GM19397 (cell line): ENCODE data around the gene HGFAC.
"Not testable (repeated sequence)": the region's sequence is repeated elsewhere in the genome, so short reads cannot be mapped to it uniquely, and the experiment has no call there.

Source experiments
- ATAC-seq: cut with Tn5 transposase; IDR thresholded peaks from one replicate; pipeline ENCODE4 v1.9.1; 2021; ENCODE audit warnings: mild to moderate bottlenecking, moderate library complexity; ENCODE audit not compliant: unreplicated experiment

Gene HGFAC

GRCh38 chr4:3410401-3411135, 31.2 kb upstream of the HGFAC start:
- ATAC-seq: no peak

GRCh38 chr4:3411190-3411589, 30.6 kb upstream of the HGFAC start:
- not testable (repeated sequence) for ATAC-seq

GRCh38 chr4:3411676-3412075, 30.1 kb upstream of the HGFAC start:
- no peak for ATAC-seq

GRCh38 chr4:3412257-3413020, 29.3 kb upstream of the HGFAC start:
- ATAC-seq: no peak

- no peak for ATAC-seq
These were observed 28.5 kb upstream of the HGFAC start for GRCh38 chr4:3413217-3413671.

GRCh38 chr4:3413675-3414420, 27.9 kb upstream of the HGFAC start:
- no peak for ATAC-seq

GRCh38 chr4:3414421-3415279, 27.1 kb upstream of the HGFAC start:
- no peak for ATAC-seq

- ATAC-seq: no peak
These were observed 26.2 kb upstream of the HGFAC start for GRCh38 chr4:3415471-3416141.

- no peak for ATAC-seq
These were observed 25.5 kb upstream of the HGFAC start for GRCh38 chr4:3416270-3416669.

- ATAC-seq: no peak
These were observed 24.9 kb upstream of the HGFAC start for GRCh38 chr4:3416821-3417221.

GRCh38 chr4:3417448-3417847, 24.3 kb upstream of the HGFAC start:
- ATAC-seq: no peak

GRCh38 chr4:3418029-3418762, 23.6 kb upstream of the HGFAC start:
- ATAC-seq: no peak

- ATAC-seq: no peak
These were observed 21.7 kb upstream of the HGFAC start for GRCh38 chr4:3419836-3420605.

GRCh38 chr4:3420606-3420955, 21.2 kb upstream of the HGFAC start:
- ATAC-seq: no peak

GRCh38 chr4:3420956-3421355, 20.8 kb upstream of the HGFAC start:
- no peak for ATAC-seq

- no peak for ATAC-seq
These were observed 20.3 kb upstream of the HGFAC start for GRCh38 chr4:3421470-3421869.

GRCh38 chr4:3422241-3422801, 19.4 kb upstream of the HGFAC start:
- no peak for ATAC-seq

GRCh38 chr4:3422808-3423297, 18.9 kb upstream of the HGFAC start:
- no peak for ATAC-seq
